CD4-positive, alpha-beta T cell (primary cell): ENCODE measurements around the gene PLEKHO1. TPM values are rescaled to one million over a fixed set of nuclear protein-coding genes. Genes with fewer than 3 reads are reported as not detected.

Experiments used
- ATAC-seq: fragments of 200-7000 bp; cut with Tn5 transposase; one replicate; pipeline ENCODE4 v1.10.0; 2022; ENCODE audit warnings: mild to moderate bottlenecking; ENCODE audit not compliant: poor library complexity
- CTCF ChIA-PET: fragments of 350-600 bp; sonication (Branson Sonifier 250); formaldehyde crosslinking; loops from one replicate; lab custom pipeline; 2021; ENCODE audit warnings: antibody characterized with exemption, inconsistent platforms; lab: Charles Lee
- POLR2A ChIA-PET: fragments of 350-600 bp; sonication (Branson Sonifier 250); formaldehyde crosslinking; loops from one replicate; lab custom pipeline; 2021; ENCODE audit warnings: antibody characterized with exemption, inconsistent platforms; lab: Charles Lee
- DNase-seq, 14 experiments: peaks; one replicate each; pipeline ENCODE4 v3.0.0-alpha.2; 2013 to 2020; ENCODE audit warnings: mixed read lengths in 2 of 14
- H3K27ac ChIP-seq, 2 donors: one replicate each; pipeline versions ENCODE4 v1.5.1 to v1.7.0; 2013; ENCODE audit warnings: low read length in 2 of 2, low read depth in 1 of 2, mild to moderate bottlenecking in 1 of 2
- H3K27me3 ChIP-seq, 2 experiments: 1 replicate in 1 of 2; 2 replicates in 1 of 2; pipeline versions ENCODE4 v1.6.1 to v1.7.0; 2013; ENCODE audit warnings: low read length in 2 of 2, control low read depth in 1 of 2, mild to moderate bottlenecking in 1 of 2, moderate library complexity in 1 of 2; ENCODE audit not compliant: insufficient read depth in 2 of 2, control insufficient read depth in 1 of 2
- H3K36me3 ChIP-seq: one replicate; pipeline ENCODE4 v1.6.1; 2013; ENCODE audit warnings: low read length, control low read depth; ENCODE audit not compliant: insufficient read depth
- H3K4me1 ChIP-seq: one replicate; pipeline ENCODE4 v1.6.1; 2013; ENCODE audit warnings: low read length, control low read depth; ENCODE audit not compliant: insufficient read depth
- H3K4me3 ChIP-seq: one replicate; pipeline ENCODE4 v1.5.1; 2013; ENCODE audit warnings: mild to moderate bottlenecking, low read length, moderate library complexity
- H3K9me3 ChIP-seq, 2 experiments: 1 replicate in 1 of 2; 2 replicates in 1 of 2; pipeline versions ENCODE4 v1.6.1 to v1.7.0; 2013; ENCODE audit warnings: low read length in 2 of 2, mild to moderate bottlenecking in 2 of 2, control low read depth in 1 of 2, moderate library complexity in 1 of 2; ENCODE audit not compliant: control insufficient read depth in 1 of 2, insufficient read depth in 1 of 2
- H3K27ac Mint-ChIP-seq: one replicate; pipeline ENCODE4 v1.8.0; 2020; ENCODE audit warnings: mixed read lengths
- H3K27me3 Mint-ChIP-seq: one replicate; pipeline ENCODE4 v1.8.0; 2021; ENCODE audit warnings: mixed read lengths
- H3K36me3 Mint-ChIP-seq: one replicate; pipeline ENCODE4 v1.8.0; 2021; ENCODE audit warnings: low read depth, mixed read lengths
- H3K4me1 Mint-ChIP-seq: one replicate; pipeline ENCODE4 v1.8.0; 2021; ENCODE audit warnings: low read depth, mixed read lengths
- H3K4me3 Mint-ChIP-seq: one replicate; pipeline ENCODE4 v1.8.0; 2020; ENCODE audit warnings: mild to moderate bottlenecking, mixed read lengths
- H3K9me3 Mint-ChIP-seq: one replicate; pipeline ENCODE4 v1.8.0; 2020; ENCODE audit warnings: mixed read lengths
- CTCF ChIP-seq: fragments of 200-600 bp; IDR thresholded peaks from one replicate; pipeline ENCODE4 v1.8.0; 2022; ENCODE audit warnings: antibody characterized with exemption, mild to moderate bottlenecking
- intact Hi-C, 2 experiments: fragments of 100-400 bp; cut with DNase I in 1 of 2; cut with micrococcal nuclease in 1 of 2; formaldehyde crosslinking; loops; one replicate each; pipeline versions ENCODE4 v1.15.1 to v1.9.0; 2023 to 2025; cut with DNase I, micrococcal nuclease
- total RNA-seq, 174 experiments: library from RNA in 2 of 174; stranded (reverse) in 2 of 174; gene quantifications; one replicate each; pipeline ENCODE4 v1.2.3 and lab custom pipeline; 2021 to 2026

The PLEKHO1 gene
- total RNA-seq, 2 experiments from 2014 or later = 97.6 to 110 TPM

- peaks cover 8% of the 10 kb centered on the region for H3K9me3 Mint-ChIP-seq
- H3K27ac ChIP-seq = no peak overlapping the region
- H3K4me1 Mint-ChIP-seq = peaks cover 43% of the 10 kb centered on the region
- ChIA-PET POLR2A (interaction anchor here (0.7 to 1.0 kb wide), 4 partner anchors 20 to 37 kb away, joined by 3 to 4 read pairs (median 3); no protein-coding TSS in a partner anchor), CTCF (interaction anchor here (0.6 to 1.1 kb wide), 2 partner anchors 37 to 54 kb away, joined by 3 to 4 read pairs; no protein-coding TSS in a partner anchor)
- intact Hi-C loops = no loop called here
- H3K27me3 ChIP-seq = no peaks in the 10 kb centered on the region
- H3K27me3 Mint-ChIP-seq = no peaks in the 10 kb centered on the region
- ATAC-seq = no peak
- no peak overlapping the region for H3K27ac Mint-ChIP-seq
- H3K36me3 ChIP-seq = no peaks in the 10 kb centered on the region
- DNase-seq = no peak
- H3K4me1 ChIP-seq = peaks cover 23% of the 10 kb centered on the region
- no peak overlapping the region for H3K4me3 ChIP-seq
- no peak for TF ChIP-seq CTCF
- H3K4me3 Mint-ChIP-seq = peak overlapping the region; percentile 1
- H3K9me3 ChIP-seq = peaks cover 5 to 8% of the 10 kb centered on the region in 2 experiments
- H3K36me3 Mint-ChIP-seq = peaks cover 49% of the 10 kb centered on the region
Measured at GRCh38 chr1:150115121-150115520, 34.6 kb upstream of the PLEKHO1 start.

- Histone ChIP-seq H3K27ac (no peak overlapping the region), H3K4me3 (no peak overlapping the region), H3K36me3 (peaks cover 9% of the 10 kb centered on the region), H3K9me3 (peaks cover 5 to 8% of the 10 kb centered on the region in 2 experiments), H3K4me1 (peaks cover 8% of the 10 kb centered on the region), H3K27me3 (no peaks in the 10 kb centered on the region)
- Mint-ChIP-seq H3K36me3 (peaks cover 41% of the 10 kb centered on the region), H3K4me1 (peaks cover 14% of the 10 kb centered on the region), H3K27me3 (no peaks in the 10 kb centered on the region), H3K27ac (peak overlapping the region; percentile 37), H3K9me3 (peaks cover 8% of the 10 kb centered on the region), H3K4me3 (no peak overlapping the region)
- DNase-seq (peak in 3 of 14 experiments; percentile 13 to 39 (median 23)), ATAC-seq (no peak)
- POLR2A ChIA-PET = interaction anchor here (1.4 kb wide), 1 partner anchor 30 kb away, joined by 3 read pairs; no protein-coding TSS in a partner anchor
- no peak for TF ChIP-seq CTCF
- intact Hi-C loops = no loop called here
- CTCF ChIA-PET = interaction anchor here (0.7 to 0.8 kb wide), 2 partner anchors 10 to 37 kb away, joined by 3 to 4 read pairs; no protein-coding TSS in a partner anchor
Measured at GRCh38 chr1:150118716-150119115, 31.0 kb upstream of the PLEKHO1 start.

- H3K27me3 ChIP-seq = no peaks in the 10 kb centered on the region
- no peak for ATAC-seq
- POLR2A ChIA-PET = no interaction called here
- H3K4me3 Mint-ChIP-seq = no peak overlapping the region
- H3K9me3 Mint-ChIP-seq = no peaks in the 10 kb centered on the region
- peaks cover 11% of the 10 kb centered on the region for H3K36me3 ChIP-seq
- H3K27ac Mint-ChIP-seq = no peak overlapping the region
- no peak overlapping the region for H3K4me3 ChIP-seq
- peaks cover 19% of the 10 kb centered on the region for H3K36me3 Mint-ChIP-seq
- no peak overlapping the region for H3K27ac ChIP-seq
- no peak for TF ChIP-seq CTCF
- intact Hi-C loops = no loop called here
- H3K4me1 Mint-ChIP-seq = peaks cover 8% of the 10 kb centered on the region
- no peak for DNase-seq
- H3K9me3 ChIP-seq = no peaks in the 10 kb centered on the region
- H3K4me1 ChIP-seq = peaks cover 8% of the 10 kb centered on the region
- CTCF ChIA-PET = no interaction called here
- H3K27me3 Mint-ChIP-seq = no peaks in the 10 kb centered on the region
Measured at GRCh38 chr1:150121236-150121862, 28.4 kb upstream of the PLEKHO1 start.
